Embryonic facial prominence (tissue), 1 donor: Measurements from ENCODE around the gene ZNF155.
A peak's percentile ranks its signal among the peaks of the same experiment; 100 is the strongest.
"Not testable (repeated sequence)": the region's sequence is repeated elsewhere in the genome, so short reads cannot be mapped to it uniquely, and the experiment has no call there.

Source experiments
- DNase-seq: peaks from one replicate; pipeline ENCODE4 v3.0.0-alpha.2; 2016; ENCODE audit errors: extremely low spot score

Gene ZNF155

DNA sequence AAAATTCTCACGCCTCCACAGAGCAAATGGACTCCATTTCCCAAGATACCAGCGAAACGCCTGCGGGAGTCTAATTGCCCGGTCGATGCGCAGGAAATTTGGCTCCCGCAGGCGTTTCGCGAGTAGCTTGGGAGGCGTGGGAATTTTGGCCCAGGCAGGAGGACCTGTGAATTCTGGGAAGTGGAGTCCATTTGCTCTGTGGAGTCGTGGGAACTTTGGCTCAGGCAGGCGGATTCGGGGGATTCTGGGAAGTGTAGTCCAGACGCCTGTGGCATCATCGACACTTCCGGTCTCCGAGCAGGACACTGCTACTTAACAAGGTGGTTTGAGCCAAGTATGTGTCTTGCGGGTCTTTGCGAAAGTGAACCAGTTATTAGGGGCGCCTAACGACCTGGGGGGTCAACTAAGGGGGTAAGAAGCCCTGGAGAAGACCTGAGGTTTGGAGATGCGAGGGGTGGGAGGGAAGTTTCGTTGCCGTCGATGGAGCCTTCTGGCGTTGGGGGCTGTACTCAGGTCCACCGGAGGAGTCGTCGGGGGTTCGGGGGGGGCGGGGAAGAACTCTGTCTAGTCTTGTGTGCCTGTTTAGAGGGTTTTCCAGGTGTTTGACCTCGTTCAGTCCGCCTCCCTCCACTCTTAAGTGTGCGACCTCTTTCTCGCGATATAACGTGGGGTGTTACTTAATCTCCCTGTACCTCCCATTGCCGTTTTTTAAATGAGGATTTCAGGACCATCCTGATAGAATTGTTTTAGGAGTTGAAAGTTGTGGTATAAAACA, at the start of gene ZNF155:
Gene ZNF155, plus strand, starts transcription at position 277 of the 775 bp plus-strand sequence. CDS start 4,356 bp downstream, outside the sequence.
- DNase-seq: peak; percentile 90

DNA sequence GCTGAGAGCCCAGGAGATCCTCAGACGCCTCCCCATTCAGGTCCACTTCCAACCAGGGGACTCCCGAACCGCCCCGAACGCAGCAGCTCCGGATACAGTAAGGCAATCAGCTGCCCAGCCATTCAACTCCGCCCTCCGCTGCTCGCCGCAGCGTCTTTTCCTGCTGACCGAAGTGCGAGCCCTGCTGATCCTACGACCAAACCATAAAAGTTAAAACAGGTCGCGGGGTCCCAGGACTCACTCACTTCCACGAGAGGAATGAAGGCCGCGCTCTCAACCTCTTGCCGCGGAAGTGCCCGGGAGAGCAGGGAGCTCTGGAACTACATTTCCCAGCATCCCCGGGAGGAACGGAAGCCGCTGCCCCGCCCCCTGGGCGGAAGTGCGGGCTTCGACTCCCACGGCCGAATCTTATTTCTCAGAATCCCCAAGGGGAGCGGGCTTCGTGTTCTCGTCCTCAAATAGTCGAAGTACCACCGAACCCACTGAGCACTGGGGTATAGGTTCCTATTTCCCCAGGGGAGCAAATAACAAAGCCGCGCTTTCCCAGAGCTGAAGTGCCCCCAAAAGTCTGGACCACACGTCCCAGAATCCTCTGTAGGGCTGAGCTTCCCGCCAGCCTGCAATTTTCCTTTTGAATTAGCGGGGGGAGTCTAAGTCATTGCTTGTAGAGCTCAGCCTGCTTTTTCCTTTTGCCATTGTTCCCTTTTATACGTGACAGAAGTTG, 48.8 kb upstream of the ZNF155 start, which contains the start of gene ZNF45:
Gene ZNF45, minus strand, starts transcription at position 298 of the 724 bp plus-strand sequence. CDS start 13,097 bp downstream, outside the sequence.
- peak; percentile 70 for DNase-seq

DNA sequence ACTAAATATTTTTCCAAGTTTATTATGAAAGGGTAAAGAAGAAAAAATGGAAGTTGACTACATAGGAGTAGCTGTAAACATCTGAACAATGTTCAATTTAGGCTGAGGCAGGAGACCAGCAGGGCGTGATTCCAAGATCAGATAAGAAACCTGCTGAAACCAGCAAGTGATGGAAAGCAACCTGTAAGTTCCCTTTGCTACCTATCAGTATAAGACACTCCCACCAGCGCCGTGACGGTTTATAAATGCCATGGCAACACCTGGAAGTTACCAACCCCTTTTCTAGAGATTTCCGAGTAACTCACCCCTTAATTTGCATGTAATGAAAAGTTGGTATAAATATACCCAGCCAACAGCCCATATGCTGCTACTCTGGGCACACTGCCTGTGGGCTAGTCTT, 47.8 kb upstream of the ZNF155 start:
- DNase-seq: no peak

DNA sequence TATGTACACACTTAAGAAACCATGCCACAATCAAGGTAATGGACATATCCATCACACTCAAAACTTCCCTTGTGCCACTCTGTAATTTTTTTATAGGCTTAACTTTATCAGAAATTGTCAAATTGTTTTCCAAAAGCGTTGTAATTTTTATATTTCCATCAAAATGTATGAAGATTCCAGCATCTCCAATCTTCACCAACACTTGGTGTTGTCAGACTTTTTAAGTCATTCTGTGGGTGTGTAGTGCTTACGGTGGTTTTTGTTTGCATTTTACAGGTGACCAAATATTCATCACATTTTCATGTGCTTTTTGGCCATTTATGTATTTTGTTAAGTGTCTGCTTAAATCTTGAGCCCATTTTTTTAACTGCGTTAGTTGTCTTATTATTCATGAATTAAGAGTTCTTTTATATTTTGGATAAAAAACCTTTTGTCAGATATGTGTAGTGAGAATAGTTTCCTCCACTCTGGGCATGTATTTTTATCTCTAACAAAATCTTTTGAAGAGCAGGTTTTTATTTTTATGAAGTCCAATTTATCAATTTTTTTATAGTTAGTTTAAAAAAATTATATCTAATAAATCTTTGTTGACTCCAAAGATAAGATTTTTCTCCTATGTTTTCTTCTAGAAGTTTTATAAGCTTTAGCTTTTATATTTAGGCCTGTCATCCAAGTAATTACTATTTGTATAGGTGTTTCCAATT, 44.3 kb upstream of the ZNF155 start:
- DNase-seq: no peak

DNA sequence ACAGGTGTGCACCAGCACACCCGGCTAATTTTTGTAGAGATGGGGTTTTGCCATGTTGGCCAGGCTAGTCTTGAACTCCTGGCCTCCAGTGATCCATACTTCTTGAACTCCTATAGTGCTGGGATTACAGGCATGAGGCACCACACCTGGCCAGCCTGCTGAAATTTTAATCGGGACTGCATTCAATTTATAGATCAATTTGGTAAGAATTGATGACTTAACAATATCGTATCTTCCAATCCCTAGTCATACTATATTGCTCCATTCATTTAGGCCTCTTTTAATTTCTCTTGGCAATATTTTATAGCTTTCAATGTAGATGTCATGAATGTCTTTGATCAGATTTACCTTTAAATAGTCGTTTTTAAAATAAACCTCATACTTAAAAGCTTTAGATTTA, 43.3 kb upstream of the ZNF155 start:
- no peak for DNase-seq

DNA sequence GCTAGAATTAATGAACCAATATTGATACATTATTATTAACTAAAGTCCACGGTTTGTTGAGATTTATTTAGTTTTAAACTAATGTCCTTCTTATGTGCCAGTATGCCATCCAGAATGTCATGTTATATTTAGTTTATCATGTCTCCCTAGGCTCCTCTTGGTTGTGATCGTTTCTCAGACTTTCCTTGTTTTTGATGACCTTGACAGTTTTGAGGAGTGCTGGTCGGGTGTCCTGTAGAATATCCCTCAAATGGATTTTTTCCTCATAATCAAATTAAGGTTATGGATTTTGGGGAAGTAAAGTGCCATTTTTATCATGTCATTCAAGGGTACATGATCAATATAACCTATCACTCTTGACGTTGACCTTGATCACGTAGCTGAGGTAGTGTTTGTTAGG, 42.8 kb upstream of the ZNF155 start:
- DNase-seq: no peak

DNA sequence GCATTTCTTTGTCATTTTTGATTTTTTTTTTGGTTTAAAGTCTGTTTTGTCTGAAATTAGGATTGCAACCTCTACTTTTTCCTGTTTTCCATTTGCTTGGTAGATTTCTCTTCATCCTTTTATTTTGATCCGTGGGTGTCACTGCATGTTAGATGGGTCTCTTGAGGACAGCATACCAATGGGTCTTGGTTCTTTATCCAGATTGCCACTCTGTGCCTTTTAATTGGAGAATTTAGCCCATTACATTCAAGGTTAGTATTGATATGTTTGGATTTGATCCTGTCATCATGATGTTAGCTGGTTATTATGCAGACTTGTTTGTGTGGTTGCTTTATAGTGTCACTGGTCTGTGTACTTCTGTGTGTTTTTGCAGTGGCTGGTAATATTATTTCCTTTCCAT, 36.6 kb upstream of the ZNF155 start:
- DNase-seq: not testable (repeated sequence)

DNA sequence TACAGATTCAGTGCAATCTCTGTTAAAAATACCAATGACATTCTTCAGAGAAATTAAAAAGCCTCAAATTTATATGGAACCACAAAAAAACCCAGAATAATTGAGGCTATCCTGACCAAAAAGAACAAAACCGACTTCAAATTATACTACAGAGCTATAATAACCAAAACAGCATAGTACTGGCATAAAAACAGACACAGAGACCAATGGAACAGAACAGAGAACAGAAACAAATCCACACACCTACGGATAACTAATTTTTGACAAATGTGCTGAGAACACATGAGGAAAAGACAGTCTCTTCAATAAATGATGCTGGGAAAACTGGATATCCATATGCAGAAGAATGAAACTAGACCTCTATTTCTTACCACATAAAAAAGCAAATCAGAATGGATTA, 34.2 kb upstream of the ZNF155 start:
- DNase-seq: not testable (repeated sequence)

DNA sequence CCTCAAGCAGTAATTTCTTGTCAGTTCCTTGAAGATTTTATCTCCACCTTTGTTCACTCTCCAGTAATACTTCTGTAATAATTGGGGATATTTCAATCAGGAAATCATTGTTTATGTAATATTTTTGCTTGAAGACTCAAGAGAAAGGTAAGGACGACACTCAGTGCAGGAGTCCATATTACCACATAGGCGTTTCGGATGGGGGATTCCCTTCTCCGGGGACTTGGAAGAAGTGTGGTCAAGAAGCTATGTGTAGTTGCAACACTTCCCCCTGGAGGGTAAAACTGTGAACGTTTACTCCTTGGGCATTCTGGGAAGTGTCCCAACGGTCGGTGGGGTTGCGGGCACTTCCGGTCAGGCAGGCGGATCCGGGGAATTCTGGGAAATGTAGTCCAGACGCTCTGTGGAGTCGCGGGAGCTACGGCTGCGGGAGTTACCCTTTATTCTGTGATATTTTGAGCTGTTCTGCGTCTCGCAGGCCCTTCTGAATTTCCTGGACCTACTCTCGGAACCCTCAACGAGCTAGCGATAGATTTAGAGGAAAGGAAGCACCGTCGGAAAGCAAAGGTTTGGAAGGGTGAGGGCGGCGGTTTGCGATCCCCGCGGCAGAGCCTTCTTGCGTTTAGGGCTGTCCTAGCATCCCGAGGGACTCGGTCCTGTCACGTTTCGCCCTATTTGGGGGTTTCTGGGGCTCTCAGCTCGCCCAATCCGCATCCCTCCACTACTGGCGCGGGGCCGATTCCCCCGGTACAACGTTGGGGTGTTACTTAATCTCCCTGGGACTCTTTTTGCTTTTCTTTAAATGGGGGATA, 32.9 kb upstream of the ZNF155 start, which contains the start of gene ZNF221:
Gene ZNF221, plus strand, starts transcription at position 395 of the 812 bp plus-strand sequence. CDS start 11,499 bp downstream, outside the sequence.
- peak; percentile 79 for DNase-seq

DNA sequence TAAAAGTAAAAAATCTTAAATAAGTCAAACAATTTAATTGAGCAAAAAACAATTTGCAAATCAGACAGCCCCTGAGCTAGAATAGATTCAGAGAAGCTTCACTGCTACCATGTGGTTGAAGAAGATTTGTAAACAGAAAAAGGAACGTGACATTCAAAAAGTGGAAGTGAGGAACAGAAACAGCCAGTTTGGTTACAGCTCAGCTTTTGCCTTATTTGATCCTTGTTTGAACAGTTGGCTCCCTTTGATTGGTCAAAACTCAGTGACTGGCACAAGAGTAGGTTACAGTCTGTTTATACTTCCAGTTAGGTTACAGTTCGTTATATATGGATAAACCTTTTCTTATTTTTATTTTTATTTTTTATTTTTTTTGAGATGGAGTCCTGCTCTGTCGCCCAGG, 27.2 kb upstream of the ZNF155 start:
- no peak for DNase-seq

DNA sequence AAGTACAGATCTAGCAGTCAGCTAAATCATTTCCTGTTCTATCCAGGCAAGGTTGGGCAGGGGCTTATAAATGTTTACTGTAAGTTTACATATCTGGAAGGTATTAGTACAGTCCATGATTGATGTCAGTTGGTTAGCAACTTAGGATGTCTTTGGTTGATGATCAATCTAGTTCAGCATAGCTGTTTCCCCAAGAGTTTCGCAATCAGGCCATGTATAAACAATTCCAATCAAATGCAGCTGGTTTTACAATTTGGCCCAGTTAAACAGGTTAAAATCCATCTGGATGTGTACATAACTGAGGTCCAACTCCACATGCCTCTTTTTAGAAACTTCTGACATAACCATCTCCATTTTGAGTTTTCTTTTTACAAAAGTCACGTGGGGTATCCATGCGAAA, 26.1 kb upstream of the ZNF155 start:
- DNase-seq: no peak

DNA sequence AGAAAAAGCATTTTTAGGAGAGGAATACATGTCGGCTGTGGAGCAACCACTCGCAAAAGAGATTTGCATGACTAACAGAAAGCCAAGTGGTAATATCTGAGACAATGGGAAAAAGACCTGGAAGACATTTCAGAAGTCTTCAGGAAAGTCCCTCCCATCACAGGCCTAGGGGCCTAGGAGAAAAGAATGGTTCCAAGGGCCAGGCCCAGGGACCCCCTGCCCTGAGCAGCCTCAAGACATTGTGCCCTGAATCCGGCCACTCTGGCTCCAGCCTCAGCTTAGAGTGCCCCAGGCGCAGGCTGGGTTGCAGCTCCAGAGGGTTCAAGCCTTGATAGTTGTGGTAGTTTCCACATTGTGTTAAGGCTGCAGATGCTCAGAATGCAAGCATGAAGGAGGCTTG, 23.6 kb upstream of the ZNF155 start:
- DNase-seq: no peak

DNA sequence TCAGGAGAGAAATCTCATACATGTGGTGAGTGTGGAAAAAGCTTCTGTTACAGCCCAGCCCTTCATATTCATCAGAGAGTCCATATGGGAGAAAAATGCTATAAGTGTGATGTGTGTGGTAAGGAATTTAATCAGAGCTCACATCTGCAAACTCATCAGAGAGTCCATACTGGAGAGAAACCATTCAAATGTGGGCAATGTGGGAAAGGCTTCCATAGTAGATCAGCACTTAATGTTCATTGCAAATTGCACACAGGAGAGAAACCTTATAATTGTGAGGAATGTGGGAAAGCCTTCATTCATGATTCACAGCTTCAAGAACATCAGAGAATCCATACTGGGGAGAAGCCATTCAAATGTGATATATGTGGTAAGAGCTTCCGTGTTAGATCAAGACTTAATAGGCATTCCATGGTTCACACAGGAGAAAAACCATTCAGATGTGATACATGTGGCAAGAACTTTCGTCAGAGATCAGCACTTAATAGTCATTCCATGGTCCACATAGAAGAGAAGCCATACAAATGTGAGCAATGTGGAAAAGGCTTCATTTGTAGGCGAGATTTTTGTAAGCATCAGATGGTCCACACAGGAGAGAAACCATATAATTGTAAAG, 17.8 kb upstream of the ZNF155 start:
- no peak for DNase-seq

DNA sequence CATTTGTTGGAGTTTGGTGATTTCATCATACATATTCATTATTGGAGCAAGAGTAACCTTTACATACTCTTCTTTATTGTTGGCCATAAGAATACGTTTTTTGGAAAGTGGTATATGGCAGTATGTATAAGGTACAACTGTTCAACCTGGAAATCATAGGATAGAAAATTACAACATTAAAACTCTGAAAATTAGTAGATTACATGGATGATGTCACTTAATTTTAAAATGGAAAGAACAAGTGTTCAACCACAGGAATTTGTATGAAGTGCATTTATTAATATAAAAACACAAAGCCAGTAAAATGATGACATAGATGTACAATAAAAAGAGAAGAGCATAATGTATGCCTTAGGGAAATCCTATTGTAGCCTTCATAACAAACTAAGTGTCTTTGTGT, 7.3 kb upstream of the ZNF155 start:
- DNase-seq: no peak

DNA sequence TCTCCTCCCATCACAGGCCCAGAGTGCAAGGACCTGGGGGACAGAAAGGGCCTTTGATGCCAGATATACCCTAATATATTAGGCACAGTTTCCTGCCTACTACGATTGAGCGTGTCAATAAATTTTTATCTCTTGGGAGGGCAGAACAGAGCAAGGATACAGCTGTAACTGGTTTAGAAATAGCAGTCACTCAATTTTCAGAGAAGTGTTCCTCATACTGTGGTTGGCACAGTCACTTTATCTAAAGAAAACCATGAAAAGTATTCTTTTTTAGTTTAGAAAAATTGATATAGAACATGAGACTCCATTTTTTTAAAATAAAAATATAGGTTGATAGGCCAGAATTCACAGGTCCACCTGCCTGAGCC, 460 bp upstream of the ZNF155 start:
- DNase-seq: no peak

DNA sequence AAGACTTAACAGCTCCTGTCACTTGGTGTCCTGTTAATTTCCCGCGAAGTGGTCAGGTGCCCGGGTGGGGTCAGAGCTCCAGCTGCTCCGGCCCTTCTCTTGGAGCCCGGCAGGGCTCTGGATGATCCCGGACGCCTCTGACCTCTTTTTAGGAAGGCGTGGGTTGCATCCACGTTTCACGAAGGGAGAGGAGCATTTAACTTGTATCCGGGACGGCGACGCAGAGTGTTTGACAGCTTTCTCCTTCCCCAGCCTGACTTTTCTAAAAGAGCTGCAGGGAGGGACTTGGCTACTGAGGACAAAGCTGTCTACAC, 656 bp downstream of the ZNF155 start:
- no peak for DNase-seq

DNA sequence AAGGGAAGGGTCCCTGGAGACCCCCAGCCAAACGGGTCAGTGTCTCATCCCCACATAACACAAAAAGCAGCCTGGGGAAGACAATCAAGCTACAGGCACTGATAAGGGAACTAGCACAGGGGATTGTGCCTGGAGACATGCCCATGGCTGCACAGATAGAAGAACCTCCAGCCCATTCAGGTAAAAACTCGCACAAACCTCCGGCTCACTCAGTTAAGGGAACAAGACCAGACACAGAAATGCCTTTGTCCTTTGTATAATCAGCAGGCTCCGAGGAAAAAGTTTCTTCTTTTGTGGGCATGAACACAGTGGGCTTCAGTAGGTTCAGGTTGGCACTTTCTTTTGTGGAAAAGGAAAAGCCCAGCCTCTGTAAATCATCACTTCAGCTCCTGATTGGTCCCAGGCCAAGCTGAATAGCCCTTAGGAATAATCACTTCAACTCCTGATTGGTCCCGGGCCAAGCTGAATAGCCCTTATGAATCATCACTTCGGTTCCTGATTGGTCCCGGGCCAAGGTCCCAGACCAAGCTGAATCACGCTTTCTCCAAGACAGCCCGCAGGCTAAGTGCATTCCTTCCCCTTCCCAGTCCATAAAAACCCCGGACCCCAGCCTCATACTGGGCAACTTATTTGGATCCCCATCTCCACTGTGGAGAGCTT, 13.8 kb downstream of the ZNF155 start:
- DNase-seq: no peak

DNA sequence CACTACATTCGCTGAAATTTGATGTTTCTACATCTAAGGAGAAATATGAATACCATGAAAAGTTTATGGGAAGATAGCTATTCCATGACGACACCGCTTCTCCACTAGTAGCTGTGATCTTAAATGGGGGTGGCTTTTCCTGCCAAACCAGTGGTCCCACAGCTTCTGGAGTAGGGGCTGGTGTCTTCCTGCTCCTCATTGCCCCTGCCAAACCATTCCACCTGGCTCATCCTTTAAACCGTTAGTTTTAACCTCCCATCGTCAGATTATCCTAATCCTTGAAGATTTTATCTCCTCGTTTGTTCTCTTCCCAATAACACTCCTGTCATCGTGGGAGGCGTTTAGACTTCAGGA, 18.2 kb downstream of the ZNF155 start:
- DNase-seq: no peak

DNA sequence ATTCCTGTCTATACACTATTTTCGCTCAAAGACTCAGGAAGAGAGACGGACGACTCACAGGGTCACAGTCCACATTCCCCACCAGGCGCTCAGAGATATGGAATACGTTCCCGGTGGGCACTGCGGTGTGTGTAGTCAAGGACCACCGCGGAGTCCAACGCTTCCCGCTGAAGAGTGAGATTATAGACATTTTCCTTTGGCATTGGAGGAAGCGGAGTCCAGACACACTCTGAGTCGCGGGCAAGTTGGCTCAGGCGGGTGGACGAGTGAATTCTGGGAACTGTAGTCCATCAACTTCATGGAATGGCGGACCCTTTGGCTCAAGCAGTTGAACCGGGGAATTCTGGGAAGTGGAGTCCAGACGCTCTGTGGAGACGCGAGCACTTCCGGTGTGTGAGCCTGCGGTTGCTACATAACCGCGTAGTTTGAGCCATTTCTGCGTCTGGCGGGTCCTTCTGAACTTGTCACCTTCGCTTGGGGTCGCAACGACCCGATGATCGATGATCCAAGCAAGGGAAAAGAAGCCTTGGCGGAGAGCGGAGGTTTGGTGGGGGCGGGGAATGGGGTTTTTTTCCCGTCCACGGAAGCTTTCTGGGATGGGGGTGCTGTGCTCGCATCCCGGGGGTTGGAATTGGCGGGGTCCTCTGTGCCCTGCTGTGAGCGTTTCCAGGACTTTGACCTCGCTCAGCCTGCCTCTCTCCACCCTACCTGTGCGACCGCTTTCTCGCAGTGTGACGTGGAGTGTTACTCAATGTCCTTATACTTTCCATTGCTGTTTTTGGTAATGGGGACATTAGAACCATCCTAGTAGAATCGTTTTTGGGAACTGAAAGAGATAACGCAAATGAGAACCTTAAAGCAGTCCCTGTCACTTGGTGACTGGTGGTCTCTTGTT, 18.8 kb downstream of the ZNF155 start, which contains the start of gene ZNF230:
Gene ZNF230, plus strand, starts transcription at position 392 of the 895 bp plus-strand sequence. CDS start 4,122 bp downstream, outside the sequence.
- DNase-seq: peak; percentile 96
